Activated gamma-delta T cell (primary cell): ENCODE results near the gene SLC14A1.

Experiments used
- DNase-seq: peaks from one replicate; lab custom pipeline; 2025; lab: John Stamatoyannopoulos, UW
- total RNA-seq, 2 donors: gene quantifications; one replicate each; lab custom pipeline; 2026; lab: John Stamatoyannopoulos, UW

SLC14A1 gene
- total RNA-seq: 1.8 to 4.3 reads per million in 2 donors

GRCh38 chr18:45723567-45724355 is at the start of gene SLC14A1:
Gene SLC14A1 (plus strand): TSS chr18:45724181. CDS start chr18:45730321, 6,140 bp downstream.
- no peak for DNase-seq

GRCh38 chr18:45677276-45677807 is 46.6 kb upstream of the SLC14A1 start:
- DNase-seq: no peak

- no peak for DNase-seq
Observed at GRCh38 chr18:45678441-45678840, 45.5 kb upstream of the SLC14A1 start.

- DNase-seq: no peak
Observed at GRCh38 chr18:45678850-45679249, 45.1 kb upstream of the SLC14A1 start.

- DNase-seq: no peak
Observed at GRCh38 chr18:45680066-45680690, 43.8 kb upstream of the SLC14A1 start.

- DNase-seq: no peak
Observed at GRCh38 chr18:45682181-45682580, 41.8 kb upstream of the SLC14A1 start.

GRCh38 chr18:45684341-45685115 is 39.5 kb upstream of the SLC14A1 start:
- no peak for DNase-seq

GRCh38 chr18:45686891-45687611 is 36.9 kb upstream of the SLC14A1 start:
- DNase-seq: no peak

- DNase-seq: no peak
Observed at GRCh38 chr18:45687621-45688020, 36.4 kb upstream of the SLC14A1 start.

GRCh38 chr18:45688113-45688512 is 35.9 kb upstream of the SLC14A1 start:
- no peak for DNase-seq

- DNase-seq: no peak
Observed at GRCh38 chr18:45688833-45689232, 35.1 kb upstream of the SLC14A1 start.

- DNase-seq: no peak
Observed at GRCh38 chr18:45689396-45689795, 34.6 kb upstream of the SLC14A1 start.

- no peak for DNase-seq
Observed at GRCh38 chr18:45690975-45691815, 32.8 kb upstream of the SLC14A1 start.

GRCh38 chr18:45691816-45692179 is 32.2 kb upstream of the SLC14A1 start:
- no peak for DNase-seq

GRCh38 chr18:45702708-45703265 is 21.2 kb upstream of the SLC14A1 start:
- DNase-seq: no peak

GRCh38 chr18:45708831-45709230 is 15.2 kb upstream of the SLC14A1 start:
- no peak for DNase-seq

- no peak for DNase-seq
Observed at GRCh38 chr18:45712061-45712460, 11.9 kb upstream of the SLC14A1 start.

GRCh38 chr18:45713239-45713638 is 10.7 kb upstream of the SLC14A1 start:
- no peak for DNase-seq

GRCh38 chr18:45715212-45715780 is 8.7 kb upstream of the SLC14A1 start:
- DNase-seq: no peak

GRCh38 chr18:45719106-45719505 is 4.9 kb upstream of the SLC14A1 start:
- DNase-seq: no peak
